ENCODE data around the gene ARL10. TPM values are rescaled to one million over a fixed set of nuclear protein-coding genes. Genes with fewer than 3 reads are reported as not detected.
A peak's percentile ranks its signal among the peaks of the same experiment; 100 is the strongest.

ARL10 gene
- total and polyA plus RNA-seq, 4 donors: 1.5 to 13.4 (median 4.3) TPM

DNA sequence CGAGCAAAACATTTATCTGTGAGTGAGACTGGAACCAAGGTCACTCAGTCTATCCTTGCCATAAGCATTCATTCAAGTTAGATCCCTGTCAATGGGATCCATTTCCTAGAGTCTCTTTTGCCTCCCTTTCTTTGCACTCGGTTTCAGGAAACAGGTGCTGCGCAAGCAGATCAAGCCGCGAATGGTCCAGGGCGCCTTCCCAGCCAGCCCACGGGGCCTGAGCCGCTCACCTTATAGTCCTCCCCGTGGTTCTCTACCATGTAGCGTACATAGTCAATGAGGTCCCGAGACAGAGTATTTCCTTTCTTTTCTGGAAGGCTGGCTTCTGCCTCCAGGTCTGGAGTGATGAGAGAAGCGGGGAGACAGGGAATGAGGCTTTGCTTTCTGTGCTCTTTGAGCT lies 19.7 kb downstream of the ARL10 start:
- Histone ChIP-seq H3K9me3 (ENCODE audit: control insufficient read depth in 4 of 4, insufficient read depth in 3 of 4, low read length in 3 of 4) (no peaks in the 10 kb centered on the region), H3K9ac (ENCODE audit: insufficient read depth in 1 of 2, low read length in 2 of 2) (no peak overlapping the region), H3K4me3 (no peak overlapping the region), H3K36me3 (ENCODE audit: control insufficient read depth in 4 of 4, insufficient read depth in 4 of 4, low read length in 4 of 4) (peaks cover 12 to 31% (median 15%) of the 10 kb centered on the region in 4 donors), H3K27ac (ENCODE audit: low read depth in 1 of 2, low read length in 1 of 2) (no peak overlapping the region), H3K27me3 (ENCODE audit: control insufficient read depth in 3 of 3, insufficient read depth in 3 of 3, low read length in 2 of 3) (no peaks in the 10 kb centered on the region), H3K4me1 (ENCODE audit: control insufficient read depth in 5 of 5, insufficient read depth in 5 of 5, low read length in 5 of 5) (peaks cover 0 to 13% (median 5%) of the 10 kb centered on the region in 5 donors)
- DNase-seq: no peak
- TF ChIP-seq, protein P1, sequence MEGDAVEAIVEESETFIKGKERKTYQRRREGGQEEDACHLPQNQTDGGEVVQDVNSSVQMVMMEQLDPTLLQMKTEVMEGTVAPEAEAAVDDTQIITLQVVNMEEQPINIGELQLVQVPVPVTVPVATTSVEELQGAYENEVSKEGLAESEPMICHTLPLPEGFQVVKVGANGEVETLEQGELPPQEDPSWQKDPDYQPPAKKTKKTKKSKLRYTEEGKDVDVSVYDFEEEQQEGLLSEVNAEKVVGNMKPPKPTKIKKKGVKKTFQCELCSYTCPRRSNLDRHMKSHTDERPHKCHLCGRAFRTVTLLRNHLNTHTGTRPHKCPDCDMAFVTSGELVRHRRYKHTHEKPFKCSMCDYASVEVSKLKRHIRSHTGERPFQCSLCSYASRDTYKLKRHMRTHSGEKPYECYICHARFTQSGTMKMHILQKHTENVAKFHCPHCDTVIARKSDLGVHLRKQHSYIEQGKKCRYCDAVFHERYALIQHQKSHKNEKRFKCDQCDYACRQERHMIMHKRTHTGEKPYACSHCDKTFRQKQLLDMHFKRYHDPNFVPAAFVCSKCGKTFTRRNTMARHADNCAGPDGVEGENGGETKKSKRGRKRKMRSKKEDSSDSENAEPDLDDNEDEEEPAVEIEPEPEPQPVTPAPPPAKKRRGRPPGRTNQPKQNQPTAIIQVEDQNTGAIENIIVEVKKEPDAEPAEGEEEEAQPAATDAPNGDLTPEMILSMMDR (IDR thresholded peaks at IDR 0.05; ENCODE audit: control extremely low read depth, extremely low read depth): no peak
- 86 to 90% methylated on average over 12 of the region's 12 CpGs for WGBS, 2 donors
- ATAC-seq (ENCODE audit: insufficient read depth, low FRiP score): no peak

DNA sequence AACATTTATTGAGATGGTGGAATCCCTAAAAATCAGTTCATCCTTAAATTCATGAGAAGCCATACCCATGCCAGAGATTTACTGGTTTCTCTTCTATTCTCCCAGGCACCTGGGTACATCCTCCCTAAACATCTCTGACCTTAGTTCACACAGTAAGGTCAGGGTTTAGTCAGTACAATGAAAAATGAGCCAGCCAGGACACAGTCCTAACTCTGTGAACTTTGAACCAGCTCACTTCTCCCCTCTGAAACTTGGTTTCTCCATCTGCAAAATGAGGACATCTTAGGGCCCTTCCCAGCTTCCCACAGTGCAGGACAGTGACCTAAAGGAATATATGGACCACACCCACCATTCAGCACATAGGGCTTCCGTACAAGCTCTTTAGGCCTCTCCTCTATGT lies 21.2 kb downstream of the ARL10 start:
- Histone ChIP-seq H3K27me3 (ENCODE audit: control insufficient read depth in 3 of 3, insufficient read depth in 3 of 3, low read length in 2 of 3) (no peaks in the 10 kb centered on the region), H3K36me3 (ENCODE audit: control insufficient read depth in 4 of 4, insufficient read depth in 4 of 4, low read length in 4 of 4) (peaks cover 13 to 35% (median 20%) of the 10 kb centered on the region in 4 donors), H3K27ac (ENCODE audit: low read depth in 1 of 2, low read length in 1 of 2) (no peak overlapping the region), H3K9ac (ENCODE audit: insufficient read depth in 1 of 2, low read length in 2 of 2) (no peak overlapping the region), H3K4me3 (no peak overlapping the region), H3K9me3 (ENCODE audit: control insufficient read depth in 4 of 4, insufficient read depth in 3 of 4, low read length in 3 of 4) (no peaks in the 10 kb centered on the region), H3K4me1 (ENCODE audit: control insufficient read depth in 5 of 5, insufficient read depth in 5 of 5, low read length in 5 of 5) (peaks cover 0 to 13% (median 5%) of the 10 kb centered on the region in 5 donors)
- ATAC-seq (ENCODE audit: insufficient read depth, low FRiP score) (no peak), DNase-seq (no peak)
- TF ChIP-seq, protein P1 (IDR thresholded peaks at IDR 0.05; ENCODE audit: control extremely low read depth, extremely low read depth): no peak
- WGBS, 2 donors: 75 to 92% methylated on average over 1 of the region's 1 CpG

DNA sequence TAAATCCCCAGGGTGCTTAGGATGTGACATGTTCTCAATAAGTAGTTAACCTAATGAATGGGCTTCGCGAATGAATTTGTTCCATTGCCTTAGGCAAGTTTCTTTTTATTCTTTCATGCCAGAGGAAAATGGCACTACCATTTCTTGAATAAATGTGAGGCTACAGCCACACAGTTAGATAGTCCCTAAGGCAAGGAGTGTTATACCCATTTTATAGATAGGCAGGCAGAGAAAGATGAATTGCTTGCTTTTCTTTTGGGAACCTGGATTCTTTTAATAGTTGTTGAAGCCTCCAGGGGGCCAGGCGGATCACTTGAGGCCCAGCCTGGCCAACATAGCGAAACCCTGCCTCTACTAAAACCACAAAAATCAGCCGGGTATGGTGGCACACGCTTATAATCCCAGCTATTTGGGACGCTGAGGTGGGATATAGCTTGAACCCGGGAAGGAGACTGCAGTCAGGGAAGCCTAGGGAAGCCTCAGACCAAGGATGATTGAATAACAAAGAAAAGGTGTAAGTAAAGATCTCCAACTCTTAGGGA lies 22.2 kb downstream of the ARL10 start:
- Histone ChIP-seq H3K9ac (ENCODE audit: insufficient read depth in 1 of 2, low read length in 2 of 2) (peak overlapping the region in 1 of 2 donors; percentile 91), H3K36me3 (ENCODE audit: control insufficient read depth in 4 of 4, insufficient read depth in 4 of 4, low read length in 4 of 4) (peaks cover 9 to 32% (median 21%) of the 10 kb centered on the region in 4 donors), H3K27me3 (ENCODE audit: control insufficient read depth in 3 of 3, insufficient read depth in 3 of 3, low read length in 2 of 3) (no peaks in the 10 kb centered on the region), H3K4me3 (peak overlapping the region; percentile 98), H3K4me1 (ENCODE audit: control insufficient read depth in 5 of 5, insufficient read depth in 5 of 5, low read length in 5 of 5) (peaks cover 0 to 13% (median 5%) of the 10 kb centered on the region in 5 donors), H3K27ac (ENCODE audit: low read depth in 1 of 2, low read length in 1 of 2) (no peak overlapping the region), H3K9me3 (ENCODE audit: control insufficient read depth in 4 of 4, insufficient read depth in 3 of 4, low read length in 3 of 4) (no peaks in the 10 kb centered on the region)
- DNase-seq (no peak), ATAC-seq (ENCODE audit: insufficient read depth, low FRiP score) (no peak)
- TF ChIP-seq, protein P1 (IDR thresholded peaks at IDR 0.05; ENCODE audit: control extremely low read depth, extremely low read depth): no peak
- WGBS, 2 donors: 41 to 44% methylated on average over 8 of the region's 8 CpGs

Measured in lung (tissue), 12 donors.